ENCODE measurements around the gene TMEM63B. TPM values are rescaled to one million over a fixed set of nuclear protein-coding genes. Genes with fewer than 3 reads are reported as not detected.

Gene TMEM63B
- total RNA-seq, 4 donors from 2014 or later, result 21.6 to 41.7 (median 29.3) TPM

DNA sequence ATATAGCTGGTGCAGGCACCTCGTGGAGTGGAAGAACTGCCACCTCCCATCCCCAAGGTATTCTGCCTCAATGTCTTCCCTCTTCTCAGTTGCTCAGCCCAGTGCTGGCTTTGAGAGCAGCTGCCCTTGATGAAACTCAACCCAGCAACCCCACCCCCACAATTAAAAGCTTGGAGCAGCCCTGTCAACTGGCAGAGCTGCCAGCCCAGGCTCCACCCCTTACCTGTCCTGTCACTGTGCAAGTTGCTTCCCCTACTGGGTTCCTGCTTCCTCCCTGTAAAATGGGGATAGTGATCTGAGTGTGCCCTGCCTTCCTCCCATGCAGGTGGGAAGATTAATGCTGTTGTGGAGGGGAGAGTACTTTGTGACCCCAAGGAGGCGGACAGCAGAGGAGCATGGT lies 4.5 kb downstream of the TMEM63B start:
- DNase-seq, result no peak
- intact Hi-C loops (cut with DNase I), result no loop called here
- peaks cover 0 to 4% of the 10 kb centered on the region in 2 donors for H3K36me3 ChIP-seq
- no peaks in the 10 kb centered on the region for H3K9me3 ChIP-seq
- H3K4me3 ChIP-seq (replicated peaks in 1 of 3), result no peak overlapping the region
- no peaks in the 10 kb centered on the region for H3K27me3 ChIP-seq
- H3K4me1 ChIP-seq, result peaks cover 6 to 11% of the 10 kb centered on the region in 2 donors
- H3K27ac ChIP-seq, result no peak overlapping the region
- 87 to 88% methylated on average over 2 of the region's 2 CpGs for WGBS, 2 donors
- TF ChIP-seq, protein P1, sequence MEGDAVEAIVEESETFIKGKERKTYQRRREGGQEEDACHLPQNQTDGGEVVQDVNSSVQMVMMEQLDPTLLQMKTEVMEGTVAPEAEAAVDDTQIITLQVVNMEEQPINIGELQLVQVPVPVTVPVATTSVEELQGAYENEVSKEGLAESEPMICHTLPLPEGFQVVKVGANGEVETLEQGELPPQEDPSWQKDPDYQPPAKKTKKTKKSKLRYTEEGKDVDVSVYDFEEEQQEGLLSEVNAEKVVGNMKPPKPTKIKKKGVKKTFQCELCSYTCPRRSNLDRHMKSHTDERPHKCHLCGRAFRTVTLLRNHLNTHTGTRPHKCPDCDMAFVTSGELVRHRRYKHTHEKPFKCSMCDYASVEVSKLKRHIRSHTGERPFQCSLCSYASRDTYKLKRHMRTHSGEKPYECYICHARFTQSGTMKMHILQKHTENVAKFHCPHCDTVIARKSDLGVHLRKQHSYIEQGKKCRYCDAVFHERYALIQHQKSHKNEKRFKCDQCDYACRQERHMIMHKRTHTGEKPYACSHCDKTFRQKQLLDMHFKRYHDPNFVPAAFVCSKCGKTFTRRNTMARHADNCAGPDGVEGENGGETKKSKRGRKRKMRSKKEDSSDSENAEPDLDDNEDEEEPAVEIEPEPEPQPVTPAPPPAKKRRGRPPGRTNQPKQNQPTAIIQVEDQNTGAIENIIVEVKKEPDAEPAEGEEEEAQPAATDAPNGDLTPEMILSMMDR (IDR thresholded peaks at IDR 0.05), result no peak
- TF ChIP-seq POLR2A (IDR thresholded peaks at IDR 0.05), result no peak

DNA sequence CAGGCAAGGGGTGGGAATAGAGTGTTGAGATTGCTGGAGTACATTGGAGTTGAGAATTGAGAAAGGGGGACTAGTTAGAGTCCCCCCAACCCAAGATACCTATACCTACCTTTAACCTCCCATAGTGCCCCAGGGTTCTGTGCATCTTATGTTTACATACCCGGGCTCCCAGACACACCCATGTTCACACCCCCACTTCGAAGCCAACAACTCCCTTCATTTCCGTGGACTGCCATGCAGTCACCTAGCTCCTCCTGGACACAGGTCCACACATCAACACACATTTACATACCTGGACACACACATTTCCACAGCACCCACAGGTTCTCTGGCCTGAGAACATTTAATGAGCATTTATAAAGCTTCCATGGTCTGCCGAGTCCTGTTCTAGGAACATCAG lies 5.1 kb downstream of the TMEM63B start:
- TF ChIP-seq, protein P1 (IDR thresholded peaks at IDR 0.05), result no peak
- no peak for TF ChIP-seq POLR2A (IDR thresholded peaks at IDR 0.05)
- H3K4me1 ChIP-seq, result peaks cover 6 to 11% of the 10 kb centered on the region in 2 donors
- H3K27ac ChIP-seq, result no peak overlapping the region
- WGBS, 2 donors, result 90 to 93% methylated on average over 4 of the region's 4 CpGs
- intact Hi-C loops (cut with DNase I), result no loop called here
- DNase-seq, result no peak
- peaks cover 0 to 4% of the 10 kb centered on the region in 2 donors for H3K36me3 ChIP-seq
- H3K4me3 ChIP-seq (replicated peaks in 1 of 3), result no peak overlapping the region
- H3K27me3 ChIP-seq, result no peaks in the 10 kb centered on the region
- no peaks in the 10 kb centered on the region for H3K9me3 ChIP-seq

DNA sequence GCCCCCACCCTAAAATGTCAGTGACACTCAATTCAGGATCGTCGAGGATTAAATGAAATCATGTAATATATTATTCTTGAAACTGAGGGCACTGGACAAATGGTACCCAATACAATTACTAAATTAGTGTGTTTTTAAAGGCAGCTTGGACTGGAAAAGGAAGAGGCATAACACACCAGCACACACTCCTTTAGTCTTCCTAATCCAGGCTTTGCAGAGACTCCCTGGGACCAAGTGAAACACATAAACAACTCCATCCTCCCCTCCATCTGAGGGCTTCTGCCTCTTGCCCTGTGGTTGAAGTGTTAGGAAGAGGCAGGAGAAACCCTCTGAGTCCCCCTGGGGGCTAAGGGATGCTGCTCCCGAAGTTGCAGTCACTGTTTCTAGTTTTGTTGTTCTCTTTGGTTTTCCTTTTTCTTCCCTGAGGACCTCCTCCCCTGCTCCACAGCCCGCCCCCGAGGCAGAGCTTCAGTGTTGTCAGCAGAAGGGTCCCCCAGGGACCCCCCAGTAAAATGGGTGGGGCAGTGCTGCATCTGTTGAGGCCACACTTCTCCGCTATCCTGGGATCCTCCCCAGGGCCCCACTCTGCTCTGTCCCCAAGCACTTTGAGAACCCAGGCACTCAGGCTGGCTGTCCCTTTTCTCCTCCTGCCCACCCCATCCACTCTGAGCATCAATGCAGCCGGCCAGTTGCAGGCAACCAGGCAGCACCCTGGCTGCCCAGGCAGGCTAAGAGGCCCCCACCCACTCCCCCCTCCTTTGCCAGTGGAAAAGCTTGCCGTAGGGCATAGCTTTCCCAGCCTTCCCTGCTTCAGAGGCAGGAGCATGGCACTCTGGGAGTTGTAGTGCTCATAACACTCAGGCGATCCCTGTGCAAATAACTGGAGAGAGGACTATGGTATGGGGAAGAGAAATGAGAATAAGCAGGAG lies 5.9 kb downstream of the TMEM63B start:
- no peaks in the 10 kb centered on the region for H3K9me3 ChIP-seq
- H3K27me3 ChIP-seq, result no peaks in the 10 kb centered on the region
- WGBS, 2 donors, result 44 to 49% methylated on average over 9 of the region's 9 CpGs
- no peak for TF ChIP-seq POLR2A (IDR thresholded peaks at IDR 0.05)
- TF ChIP-seq, protein P1 (IDR thresholded peaks at IDR 0.05), result no peak
- peak overlapping the region in 1 of 3 donors; percentile 4 for H3K27ac ChIP-seq
- intact Hi-C loops (cut with DNase I), result no loop called here
- DNase-seq, result peak; percentile 46 to 54
- no peak overlapping the region for H3K4me3 ChIP-seq (replicated peaks in 1 of 3)
- peaks cover 6 to 10% of the 10 kb centered on the region in 2 donors for H3K4me1 ChIP-seq
- peaks cover 0 to 4% of the 10 kb centered on the region in 2 donors for H3K36me3 ChIP-seq

DNA sequence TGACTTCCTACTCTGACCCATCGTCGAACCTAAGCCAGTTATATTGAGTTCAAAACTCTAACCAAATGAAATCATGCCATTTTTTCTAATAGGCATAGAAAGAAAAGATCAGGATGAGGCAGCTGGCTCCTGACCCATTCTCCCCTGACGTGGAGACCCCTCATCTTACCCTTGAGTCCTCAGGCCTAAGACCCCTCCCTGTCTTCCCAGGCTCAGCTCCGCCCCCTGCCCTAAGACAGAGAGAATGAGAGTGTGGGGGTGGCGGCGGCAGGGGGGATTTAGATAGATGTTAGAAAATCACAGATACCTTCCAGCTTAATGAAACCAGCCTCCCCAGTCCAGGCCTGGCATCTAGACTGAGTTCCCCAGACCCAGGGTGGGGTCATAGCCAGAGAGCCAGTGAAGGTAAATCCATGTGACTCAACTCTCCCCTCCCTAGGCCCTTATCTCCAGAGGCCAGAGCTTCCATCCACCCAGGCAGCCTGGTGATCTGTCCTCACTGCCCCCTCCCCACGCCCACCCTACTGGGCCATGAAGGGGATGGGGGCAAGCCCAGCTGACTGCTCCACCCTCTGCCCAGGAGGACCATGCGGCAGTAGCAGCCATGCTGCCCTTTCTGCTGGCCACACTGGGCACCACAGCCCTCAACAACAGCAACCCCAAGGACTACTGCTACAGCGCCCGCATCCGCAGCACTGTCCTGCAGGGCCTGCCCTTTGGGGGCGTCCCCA lies 6.8 kb downstream of the TMEM63B start:
- no peaks in the 10 kb centered on the region for H3K9me3 ChIP-seq
- no peak overlapping the region for H3K4me3 ChIP-seq (replicated peaks in 1 of 3)
- no peaks in the 10 kb centered on the region for H3K27me3 ChIP-seq
- no peak overlapping the region for H3K27ac ChIP-seq
- intact Hi-C loops (cut with DNase I), result no loop called here
- WGBS, 2 donors, result 86 to 89% methylated on average over 10 to 11 of the region's 12 CpGs
- no peak for DNase-seq
- TF ChIP-seq, protein P1 (IDR thresholded peaks at IDR 0.05), result no peak
- no peak for TF ChIP-seq POLR2A (IDR thresholded peaks at IDR 0.05)
- peaks cover 0 to 4% of the 10 kb centered on the region in 2 donors for H3K36me3 ChIP-seq
- H3K4me1 ChIP-seq, result peaks cover 0 to 4% of the 10 kb centered on the region in 2 donors

All from thyroid gland (tissue), 4 donors.